Measurements from ENCODE around the gene POLR2A.
"Not testable (repeated sequence)": the region's sequence is repeated elsewhere in the genome, so short reads cannot be mapped to it uniquely, and the experiment has no call there.

DNA sequence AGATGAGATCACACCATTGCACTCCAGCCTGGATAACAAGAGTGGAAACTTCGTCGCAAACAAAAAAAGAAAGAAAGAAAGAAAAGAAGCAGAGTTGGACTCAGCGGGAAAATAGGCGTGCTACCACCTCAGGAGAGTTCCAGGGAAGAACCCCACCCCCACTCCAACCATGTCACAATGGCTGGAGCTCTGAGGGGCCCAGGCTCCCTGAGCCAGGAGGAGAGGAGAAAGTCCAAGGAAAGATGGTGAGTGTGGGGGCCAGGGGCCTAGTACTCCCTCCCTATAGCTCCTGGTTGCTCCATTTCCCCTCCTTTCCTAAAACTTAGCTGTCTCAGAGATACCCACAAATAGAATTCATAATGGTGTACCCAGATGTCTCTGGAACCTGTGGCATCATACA lies 2.9 kb upstream of the POLR2A start, which contains the start of gene SLC35G6:
- TF ChIP-seq CTCF (IDR thresholded peaks at IDR 0.05; ENCODE audit: low read depth, low read length); POLR2A (IDR thresholded peaks at IDR 0.05; ENCODE audit: extremely low read depth, insufficient read length): not testable (repeated sequence)
